Neural progenitor cell (in vitro differentiated cells): Measurements from ENCODE around the gene SCIMP. TPM values are rescaled to one million over a fixed set of nuclear protein-coding genes. Genes with fewer than 3 reads are reported as not detected.

Experiments used
- DNase-seq: peaks from one replicate; pipeline ENCODE4 v3.0.0-alpha.2; 2016; ENCODE audit warnings: low spot score
- H2AFZ ChIP-seq: fragments of 200-600 bp; sonication (generic); replicated peaks from 2 replicates; pipeline ENCODE4 v1.6.1; 2016; ENCODE audit warnings: antibody characterized with exemption
- H3F3A ChIP-seq: fragments of 200-600 bp; sonication (generic); 2 replicates; pipeline ENCODE4 v1.6.1; 2016; ENCODE audit warnings: antibody characterized with exemption, low read depth
- H3K27ac ChIP-seq: fragments of 200-600 bp; sonication (generic); 2 replicates; pipeline ENCODE4 v1.5.1; 2016; ENCODE audit warnings: mild to moderate bottlenecking
- H3K27me3 ChIP-seq: fragments of 200-600 bp; sonication (generic); 2 replicates; pipeline ENCODE4 v1.6.1; 2016; ENCODE audit warnings: mild to moderate bottlenecking, moderate library complexity
- H3K36me3 ChIP-seq: fragments of 200-600 bp; sonication (generic); 2 replicates; pipeline ENCODE4 v1.5.1; 2016
- H3K4me1 ChIP-seq: fragments of 200-600 bp; sonication (generic); 2 replicates; pipeline ENCODE4 v1.6.1; 2016; ENCODE audit warnings: mixed run types
- H3K4me2 ChIP-seq: fragments of 200-600 bp; sonication (generic); 2 replicates; pipeline ENCODE4 v1.6.1; 2016
- H3K4me3 ChIP-seq: fragments of 200-600 bp; sonication (generic); 2 replicates; pipeline ENCODE4 v1.5.1; 2016
- H3K79me2 ChIP-seq: fragments of 200-600 bp; sonication (generic); 2 replicates; pipeline ENCODE4 v1.6.1; 2016; ENCODE audit warnings: low read depth
- H3K9ac ChIP-seq: fragments of 200-600 bp; sonication (generic); 2 replicates; pipeline ENCODE4 v1.6.1; 2016
- H3K9me3 ChIP-seq: fragments of 200-600 bp; sonication (generic); 2 replicates; pipeline ENCODE4 v1.5.1; 2016; ENCODE audit warnings: low read depth
- H4K20me1 ChIP-seq: fragments of 200-600 bp; sonication (generic); 2 replicates; pipeline ENCODE4 v1.6.1; 2016; ENCODE audit warnings: low read depth
- H3K27ac Mint-ChIP-seq: 3 replicates; pipeline ENCODE4 v1.8.0; 2021; ENCODE audit warnings: mixed read lengths
- H3K27me3 Mint-ChIP-seq: 2 replicates; pipeline ENCODE4 v1.8.0; 2022; ENCODE audit warnings: low read depth, mild to moderate bottlenecking, inconsistent platforms, moderate library complexity, mixed read lengths; ENCODE audit not compliant: insufficient read depth
- H3K36me3 Mint-ChIP-seq: 3 replicates; pipeline ENCODE4 v1.8.0; 2021; ENCODE audit warnings: mixed read lengths
- H3K4me1 Mint-ChIP-seq: 3 replicates; pipeline ENCODE4 v1.8.0; 2021; ENCODE audit warnings: mixed read lengths
- H3K4me3 Mint-ChIP-seq: 3 replicates; pipeline ENCODE4 v1.8.0; 2021; ENCODE audit warnings: mild to moderate bottlenecking, moderate library complexity, mixed read lengths
- H3K9me3 Mint-ChIP-seq: 3 replicates; pipeline ENCODE4 v1.8.0; 2020; ENCODE audit warnings: mixed read lengths
- EZH2 ChIP-seq: fragments of 200-600 bp; sonication (generic); IDR thresholded peaks from 2 replicates; pipeline ENCODE4 v1.6.1; 2017; ENCODE audit warnings: antibody characterized with exemption, mild to moderate bottlenecking, moderate library complexity
- EZH2phosphoT487 ChIP-seq: fragments of 200-600 bp; sonication (generic); IDR thresholded peaks from 2 replicates; pipeline ENCODE4 v1.6.1; 2017; ENCODE audit warnings: antibody characterized with exemption
- total RNA-seq: library from RNA; depleted of rRNA; stranded (reverse); fragments of >200 nt; gene quantifications from 2 replicates; pipeline ENCODE4 v1.2.3, GENCODE V29; 2015; ENCODE audit warnings: low replicate concordance
- TF ChIP-seq, protein P1 (sequence below): fragments of 200-600 bp; sonication (generic); IDR thresholded peaks from 2 replicates; pipeline ENCODE4 v1.5.1; 2017; ENCODE audit warnings: antibody characterized with exemption, mild to moderate bottlenecking

SCIMP gene
- total RNA-seq, 1 donor from 2014 or later: not detected

DNA sequence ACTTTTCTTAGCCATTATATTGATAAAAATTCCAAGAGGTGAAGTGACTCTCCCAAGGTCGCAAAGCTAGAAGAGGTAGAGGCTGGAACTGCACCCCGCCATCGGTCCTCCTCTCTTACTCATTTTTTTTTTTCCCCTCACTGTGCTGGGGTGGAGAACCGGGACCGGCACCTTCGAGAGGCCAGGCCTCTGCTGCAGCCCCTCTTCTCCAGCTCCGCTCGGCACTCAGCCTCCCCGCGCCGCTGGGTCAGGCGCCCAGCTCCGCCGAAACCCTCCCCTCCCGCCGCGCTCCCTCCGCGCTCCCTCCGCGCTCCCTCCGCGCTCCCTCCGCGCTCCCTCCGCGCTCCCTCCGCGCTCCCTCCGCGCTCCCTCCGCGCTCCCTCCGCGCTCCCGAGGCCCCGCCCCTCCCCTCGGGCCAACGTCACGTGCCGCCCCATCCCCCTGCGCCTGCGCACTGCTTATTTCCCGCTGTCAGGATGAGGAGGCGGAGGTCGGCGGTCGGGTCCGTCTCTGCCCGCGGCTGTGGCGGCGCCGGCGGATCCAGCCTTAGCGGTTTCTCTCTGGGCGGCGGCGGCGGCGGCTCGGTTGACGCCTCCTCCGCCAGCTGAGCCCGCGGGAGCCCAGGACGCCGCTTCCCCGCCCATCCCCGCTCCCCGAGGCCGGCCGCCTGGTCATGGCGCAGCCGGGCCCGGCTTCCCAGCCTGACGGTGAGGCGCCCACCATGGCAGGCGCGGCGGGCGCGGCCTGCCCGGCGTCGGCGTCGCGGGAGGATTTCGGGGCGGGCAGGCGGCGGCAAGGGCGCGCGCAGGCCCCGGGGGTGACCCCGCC is 47.4 kb upstream of the SCIMP start, which contains the start of gene RABEP1:
Gene RABEP1, plus strand, starts transcription at position 471 of the 828 bp plus-strand sequence. Its CDS starts 203 bp downstream, at position 674.
- no peaks in the 10 kb centered on the region for H3F3A ChIP-seq

DNA sequence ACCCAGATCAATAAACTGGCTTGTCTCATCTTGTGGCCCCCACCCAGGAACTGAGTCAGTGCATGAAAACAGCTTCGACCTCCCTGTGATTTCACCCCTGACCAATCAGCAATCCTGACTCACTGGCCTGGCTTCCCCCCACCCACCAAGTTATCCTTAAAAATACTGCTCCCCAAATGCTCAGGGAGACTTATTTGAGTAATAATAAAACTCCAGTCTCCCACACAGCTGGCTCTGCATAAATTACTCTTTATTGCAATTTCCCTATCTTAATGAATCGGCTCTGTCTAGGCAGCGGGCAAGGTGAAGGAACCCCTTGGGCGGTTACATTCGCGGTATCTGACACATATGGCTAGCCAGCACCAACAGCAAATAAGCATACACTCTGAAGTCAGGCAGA is 37.7 kb upstream of the SCIMP start:
- H4K20me1 ChIP-seq: no peaks in the 10 kb centered on the region
- Mint-ChIP-seq H3K4me1 (no peaks in the 10 kb centered on the region), H3K36me3 (no peaks in the 10 kb centered on the region), H3K4me3 (no peak overlapping the region), H3K27me3 (no peaks in the 10 kb centered on the region), H3K27ac (no peak overlapping the region), H3K9me3 (no peaks in the 10 kb centered on the region)
- H3K27ac ChIP-seq: no peak overlapping the region
- H3K9ac ChIP-seq: no peak overlapping the region
- H3K27me3 ChIP-seq: no peaks in the 10 kb centered on the region
- TF ChIP-seq EZH2phosphoT487: no peak
- TF ChIP-seq, protein P1, sequence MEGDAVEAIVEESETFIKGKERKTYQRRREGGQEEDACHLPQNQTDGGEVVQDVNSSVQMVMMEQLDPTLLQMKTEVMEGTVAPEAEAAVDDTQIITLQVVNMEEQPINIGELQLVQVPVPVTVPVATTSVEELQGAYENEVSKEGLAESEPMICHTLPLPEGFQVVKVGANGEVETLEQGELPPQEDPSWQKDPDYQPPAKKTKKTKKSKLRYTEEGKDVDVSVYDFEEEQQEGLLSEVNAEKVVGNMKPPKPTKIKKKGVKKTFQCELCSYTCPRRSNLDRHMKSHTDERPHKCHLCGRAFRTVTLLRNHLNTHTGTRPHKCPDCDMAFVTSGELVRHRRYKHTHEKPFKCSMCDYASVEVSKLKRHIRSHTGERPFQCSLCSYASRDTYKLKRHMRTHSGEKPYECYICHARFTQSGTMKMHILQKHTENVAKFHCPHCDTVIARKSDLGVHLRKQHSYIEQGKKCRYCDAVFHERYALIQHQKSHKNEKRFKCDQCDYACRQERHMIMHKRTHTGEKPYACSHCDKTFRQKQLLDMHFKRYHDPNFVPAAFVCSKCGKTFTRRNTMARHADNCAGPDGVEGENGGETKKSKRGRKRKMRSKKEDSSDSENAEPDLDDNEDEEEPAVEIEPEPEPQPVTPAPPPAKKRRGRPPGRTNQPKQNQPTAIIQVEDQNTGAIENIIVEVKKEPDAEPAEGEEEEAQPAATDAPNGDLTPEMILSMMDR: no peak
- H3K4me2 ChIP-seq: no peak overlapping the region
- H3K4me3 ChIP-seq: no peak overlapping the region
- H3K9me3 ChIP-seq: no peaks in the 10 kb centered on the region
- H2AFZ ChIP-seq: no peak overlapping the region
- H3K4me1 ChIP-seq: no peaks in the 10 kb centered on the region
- no peaks in the 10 kb centered on the region for H3K36me3 ChIP-seq
- H3K79me2 ChIP-seq: no peaks in the 10 kb centered on the region
- H3F3A ChIP-seq: no peaks in the 10 kb centered on the region
- DNase-seq: no peak

More for the DNA sequence above, 47.4 kb upstream of the SCIMP start, which contains the start of gene RABEP1:
- Histone ChIP-seq H3K27me3 (peaks cover 7% of the 10 kb centered on the region), H4K20me1 (peaks cover 21% of the 10 kb centered on the region), H2AFZ (peak within 1 kb of the TSS; percentile 87), H3K36me3 (no peaks in the 10 kb centered on the region), H3K27ac (peak within 1 kb of the TSS; percentile 81), H3K9ac (peak within 1 kb of the TSS; percentile 60), H3K79me2 (peaks cover 45% of the 10 kb centered on the region), H3K9me3 (no peaks in the 10 kb centered on the region), H3K4me1 (peaks cover 8% of the 10 kb centered on the region), H3K4me3 (peak within 1 kb of the TSS; percentile 80), H3K4me2 (peak within 1 kb of the TSS; percentile 88)
- Mint-ChIP-seq H3K9me3 (no peaks in the 10 kb centered on the region), H3K4me3 (peak within 1 kb of the TSS; percentile 92), H3K4me1 (peaks cover 14% of the 10 kb centered on the region), H3K27me3 (peaks cover 6% of the 10 kb centered on the region), H3K36me3 (peaks cover 7% of the 10 kb centered on the region), H3K27ac (no peak within 1 kb of the TSS)
- TF ChIP-seq, protein P1: peak; percentile 12
- no peak for TF ChIP-seq EZH2
- DNase-seq: peak; percentile 97

DNA sequence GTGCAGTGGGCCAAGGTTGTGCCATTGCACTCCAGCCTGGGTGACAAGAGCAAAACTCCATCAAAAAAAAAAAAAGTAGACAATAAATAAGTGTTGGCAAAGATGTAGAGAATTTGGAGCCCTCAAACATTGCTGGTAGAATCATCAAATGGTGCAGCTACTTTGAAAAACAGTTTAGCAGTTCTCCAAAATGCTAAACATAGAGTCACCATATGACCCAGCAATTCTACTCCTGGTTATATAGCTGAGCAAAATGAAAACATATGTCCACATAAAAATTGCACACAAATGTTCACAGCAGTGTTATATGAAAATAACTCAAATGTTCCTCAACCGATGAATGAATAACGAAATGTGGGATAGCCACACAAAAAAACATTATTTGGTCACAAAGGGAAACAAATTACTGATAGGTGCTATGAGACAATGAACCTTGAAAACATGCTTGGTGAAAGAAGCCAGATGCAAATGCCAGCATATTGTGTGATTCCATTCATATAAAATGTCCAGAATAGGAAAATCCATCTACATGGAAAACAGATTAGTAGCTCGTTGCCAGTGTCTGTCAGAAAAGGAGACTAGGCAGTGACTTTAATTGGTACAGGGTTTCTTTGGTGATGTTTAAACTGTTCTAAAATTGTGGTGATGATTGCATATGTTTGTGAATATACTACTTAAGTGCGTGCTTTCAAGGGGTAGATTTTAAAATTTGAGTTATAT is 34.7 kb upstream of the SCIMP start:
- H3K4me2 ChIP-seq: no peak overlapping the region
- H3K27me3 Mint-ChIP-seq: no peaks in the 10 kb centered on the region
- H3K79me2 ChIP-seq: no peaks in the 10 kb centered on the region
- H3F3A ChIP-seq: no peaks in the 10 kb centered on the region
- no peaks in the 10 kb centered on the region for H3K27me3 ChIP-seq
- no peak overlapping the region for H3K4me3 ChIP-seq
- peaks cover 2% of the 10 kb centered on the region for H3K9me3 Mint-ChIP-seq
- no peak overlapping the region for H3K27ac Mint-ChIP-seq
- no peak overlapping the region for H3K4me3 Mint-ChIP-seq
- no peak overlapping the region for H3K27ac ChIP-seq
- TF ChIP-seq EZH2phosphoT487: no peak
- TF ChIP-seq, protein P1: no peak
- TF ChIP-seq EZH2: no peak
- no peak overlapping the region for H3K9ac ChIP-seq
- no peak for DNase-seq
- no peaks in the 10 kb centered on the region for H3K9me3 ChIP-seq
- H3K4me1 Mint-ChIP-seq: no peaks in the 10 kb centered on the region
- no peaks in the 10 kb centered on the region for H3K4me1 ChIP-seq
- no peak overlapping the region for H2AFZ ChIP-seq
- no peaks in the 10 kb centered on the region for H3K36me3 Mint-ChIP-seq
- no peaks in the 10 kb centered on the region for H3K36me3 ChIP-seq
- H4K20me1 ChIP-seq: no peaks in the 10 kb centered on the region
